GM18499 (cell line): ENCODE data around the gene PSMD8.

Source experiments
- ATAC-seq: cut with Tn5 transposase; IDR thresholded peaks from one replicate; pipeline ENCODE4 v1.9.1; 2021; ENCODE audit warnings: moderate number of reproducible peaks; ENCODE audit not compliant: insufficient read depth, unreplicated experiment

Gene PSMD8

GRCh38 chr19:38386971-38387549, 12.7 kb downstream of the PSMD8 start:
- ATAC-seq: no peak

- no peak for ATAC-seq
These were observed 13.4 kb downstream of the PSMD8 start, which contains the start of gene GGN for GRCh38 chr19:38387550-38388348. TSS of gene GGN (minus strand) at chr19:38388034. CDS start at chr19:38387261, 773 bp downstream.

- no peak for ATAC-seq
These were observed 14.2 kb downstream of the PSMD8 start, which contains the start of gene SPRED3 for GRCh38 chr19:38388349-38389100. TSS of gene SPRED3 (plus strand) at chr19:38388697. CDS start at chr19:38390303, 1,606 bp downstream.

GRCh38 chr19:38389101-38389925, 14.9 kb downstream of the PSMD8 start:
- ATAC-seq: no peak

GRCh38 chr19:38389957-38390924, 15.9 kb downstream of the PSMD8 start:
- no peak for ATAC-seq

- no peak for ATAC-seq
These were observed 17.6 kb downstream of the PSMD8 start for GRCh38 chr19:38391911-38392464.

GRCh38 chr19:38392707-38393308, 18.4 kb downstream of the PSMD8 start:
- no peak for ATAC-seq

- no peak for ATAC-seq
These were observed 20.1 kb downstream of the PSMD8 start for GRCh38 chr19:38394488-38394887.

GRCh38 chr19:38395381-38396114, 21.2 kb downstream of the PSMD8 start:
- ATAC-seq: no peak

GRCh38 chr19:38399081-38399480, 24.7 kb downstream of the PSMD8 start:
- ATAC-seq: no peak

GRCh38 chr19:38399537-38399936, 25.2 kb downstream of the PSMD8 start:
- ATAC-seq: no peak

GRCh38 chr19:38400361-38400760, 26.0 kb downstream of the PSMD8 start:
- no peak for ATAC-seq

- no peak for ATAC-seq
These were observed 26.8 kb downstream of the PSMD8 start for GRCh38 chr19:38401148-38401547.

GRCh38 chr19:38402623-38402966, 28.2 kb downstream of the PSMD8 start:
- no peak for ATAC-seq

GRCh38 chr19:38402967-38403674, 28.8 kb downstream of the PSMD8 start, which contains the start of gene FAM98C:
TSS of gene FAM98C (plus strand) at chr19:38403093. CDS start at chr19:38403154, 61 bp downstream.
- peak; percentile 67 for ATAC-seq

- no peak for ATAC-seq
These were observed 30.5 kb downstream of the PSMD8 start for GRCh38 chr19:38404858-38405257.

GRCh38 chr19:38405276-38405675, 30.9 kb downstream of the PSMD8 start:
- ATAC-seq: no peak
